Measurements from ENCODE around the gene NXT2.
"Not testable (repeated sequence)": the region's sequence is repeated elsewhere in the genome, so short reads cannot be mapped to it uniquely, and the experiment has no call there.

Gene NXT2

GRCh38 chrX:109536439-109537323 is at the start of gene NXT2:
TSS of gene NXT2 (plus strand) at chrX:109536844. CDS start at chrX:109537007, 163 bp downstream.
- in situ Hi-C loops (cut with MboI; ENCODE audit: low sequenced_read_pairs): no loop called here

GRCh38 chrX:109487640-109488039 is 49.0 kb upstream of the NXT2 start:
- in situ Hi-C loops (cut with MboI; ENCODE audit: low sequenced_read_pairs): loop anchor here (25.0 kb wide), 2 partner anchors 150 to 425 kb away; partner anchors contain the start of gene KCNE5

- in situ Hi-C loops (cut with MboI; ENCODE audit: low sequenced_read_pairs): loop anchor here (25.0 kb wide), 2 partner anchors 148 to 423 kb away; partner anchors contain the start of gene KCNE5
Measured at GRCh38 chrX:109489174-109489573, 47.5 kb upstream of the NXT2 start.

GRCh38 chrX:109498434-109498833 is 38.2 kb upstream of the NXT2 start:
- in situ Hi-C loops (cut with MboI; ENCODE audit: low sequenced_read_pairs): loop anchor here (25.0 kb wide), 2 partner anchors 139 to 414 kb away; partner anchors contain the start of gene KCNE5

- in situ Hi-C loops (cut with MboI; ENCODE audit: low sequenced_read_pairs): no loop called here
Measured at GRCh38 chrX:109501176-109501575, 35.5 kb upstream of the NXT2 start.

GRCh38 chrX:109508915-109509314 is 27.7 kb upstream of the NXT2 start:
- in situ Hi-C loops (cut with MboI; ENCODE audit: low sequenced_read_pairs): no loop called here

- in situ Hi-C loops (cut with MboI; ENCODE audit: low sequenced_read_pairs): no loop called here
Measured at GRCh38 chrX:109511113-109511512, 25.5 kb upstream of the NXT2 start.

- in situ Hi-C loops (cut with MboI; ENCODE audit: low sequenced_read_pairs): no loop called here
Measured at GRCh38 chrX:109519001-109519400, 17.6 kb upstream of the NXT2 start.

GRCh38 chrX:109533005-109533404 is 3.6 kb upstream of the NXT2 start:
- in situ Hi-C loops (cut with MboI; ENCODE audit: low sequenced_read_pairs): no loop called here

GRCh38 chrX:109533631-109534030 is 3.0 kb upstream of the NXT2 start:
- in situ Hi-C loops (cut with MboI; ENCODE audit: low sequenced_read_pairs): no loop called here

- in situ Hi-C loops (cut with MboI; ENCODE audit: low sequenced_read_pairs): no loop called here
Measured at GRCh38 chrX:109534933-109535332, 1.7 kb upstream of the NXT2 start.

- in situ Hi-C loops (cut with MboI; ENCODE audit: low sequenced_read_pairs): no loop called here
Measured at GRCh38 chrX:109535578-109535977, 1.1 kb upstream of the NXT2 start.

- in situ Hi-C loops (cut with MboI; ENCODE audit: low sequenced_read_pairs): no loop called here
Measured at GRCh38 chrX:109537324-109537665, 651 bp downstream of the NXT2 start.

- in situ Hi-C loops (cut with MboI; ENCODE audit: low sequenced_read_pairs): not testable (repeated sequence)
Measured at GRCh38 chrX:109539007-109539406, 2.4 kb downstream of the NXT2 start.

GRCh38 chrX:109553862-109554261 is 17.2 kb downstream of the NXT2 start:
- in situ Hi-C loops (cut with MboI; ENCODE audit: low sequenced_read_pairs): no loop called here

- in situ Hi-C loops (cut with MboI; ENCODE audit: low sequenced_read_pairs): not testable (repeated sequence)
Measured at GRCh38 chrX:109576083-109576482, 39.4 kb downstream of the NXT2 start.

- in situ Hi-C loops (cut with MboI; ENCODE audit: low sequenced_read_pairs): no loop called here
Measured at GRCh38 chrX:109577055-109577454, 40.4 kb downstream of the NXT2 start.

- in situ Hi-C loops (cut with MboI; ENCODE audit: low sequenced_read_pairs): no loop called here
Measured at GRCh38 chrX:109578916-109579315, 42.3 kb downstream of the NXT2 start.

GRCh38 chrX:109585488-109585887 is 48.8 kb downstream of the NXT2 start:
- in situ Hi-C loops (cut with MboI; ENCODE audit: low sequenced_read_pairs): no loop called here

- in situ Hi-C loops (cut with MboI; ENCODE audit: low sequenced_read_pairs): no loop called here
Measured at GRCh38 chrX:109590176-109590575, 53.5 kb downstream of the NXT2 start.

All from HL-60/S4 treated with phorbol 12-myristate 13-acetate at 8.2 ng/mL for 4 days and 3 days (cell line).